Thyroid gland (tissue), 4 donors: Measurements from ENCODE around the gene WNT10A. TPM values are rescaled to one million over a fixed set of nuclear protein-coding genes. Genes with fewer than 3 reads are reported as not detected.

Source experiments
- DNase-seq, 2 donors: peaks; one replicate each; pipeline ENCODE4 v3.0.0-alpha.2; 2019
- H3K27ac ChIP-seq, 3 donors: fragments of 200-600 bp; sonication (generic); 1 replicate in 2 of 3; 2 replicates in 1 of 3; pipeline ENCODE4 v1.5.1; 2016 to 2019; ENCODE audit warnings: mild to moderate bottlenecking in 1 of 3, moderate library complexity in 1 of 3
- H3K27me3 ChIP-seq: fragments of 200-600 bp; sonication (generic); one replicate; pipeline ENCODE4 v1.5.1; 2019
- H3K36me3 ChIP-seq, 2 donors: fragments of 200-600 bp; sonication (generic); one replicate each; pipeline ENCODE4 v1.5.1; 2016 to 2019
- H3K4me1 ChIP-seq, 2 donors: fragments of 200-600 bp; sonication (generic); one replicate each; pipeline ENCODE4 v1.5.1; 2017 to 2019
- H3K4me3 ChIP-seq, 3 donors: fragments of 200-600 bp; sonication (generic); replicated peaks in 1 of 3; 1 replicate in 2 of 3; 2 replicates in 1 of 3; pipeline ENCODE4 v1.5.1; 2016; ENCODE audit warnings: mild to moderate bottlenecking in 1 of 3
- H3K9me3 ChIP-seq: fragments of 200-600 bp; sonication (generic); one replicate; pipeline ENCODE4 v1.5.1; 2017
- POLR2A ChIP-seq, 2 donors: fragments of 450-650 bp; IDR thresholded peaks; one replicate each; pipeline ENCODE4 v1.6.1; 2017; ENCODE audit warnings: antibody characterized with exemption in 2 of 2, mild to moderate bottlenecking in 2 of 2, moderate library complexity in 1 of 2
- WGBS, 2 donors: methylation state at CpG; one replicate each; pipeline ENCODE4 v1.1.5; 2017; 5-methylcytosine and 5-hydroxymethylcytosine counted together
- intact Hi-C: fragments of 100-400 bp; cut with DNase I; formaldehyde crosslinking; loops from one replicate; pipeline ENCODE4 v1.15.1; 2023
- total RNA-seq, 4 donors: library from RNA; depleted of rRNA; stranded (reverse); fragments of >200 nt; gene quantifications; one replicate each; pipeline ENCODE4 v1.2.3, GENCODE V29; 2016
- TF ChIP-seq, protein P1 (sequence below), 6 experiments: fragments of 200-600 bp in 3 of 6; fragments of 450-650 bp in 3 of 6; sonication (generic) in 3 of 6; IDR thresholded peaks; one replicate each; pipeline ENCODE4 v1.5.1; 2016 to 2019; ENCODE audit warnings: antibody characterized with exemption in 6 of 6, mild to moderate bottlenecking in 2 of 6, inconsistent platforms in 1 of 6, moderate library complexity in 1 of 6

WNT10A gene
- total RNA-seq, 4 donors from 2014 or later = 0.20 TPM; not detected in 3

- no peak for TF ChIP-seq POLR2A (IDR thresholded peaks at IDR 0.05)
- TF ChIP-seq, protein P1, sequence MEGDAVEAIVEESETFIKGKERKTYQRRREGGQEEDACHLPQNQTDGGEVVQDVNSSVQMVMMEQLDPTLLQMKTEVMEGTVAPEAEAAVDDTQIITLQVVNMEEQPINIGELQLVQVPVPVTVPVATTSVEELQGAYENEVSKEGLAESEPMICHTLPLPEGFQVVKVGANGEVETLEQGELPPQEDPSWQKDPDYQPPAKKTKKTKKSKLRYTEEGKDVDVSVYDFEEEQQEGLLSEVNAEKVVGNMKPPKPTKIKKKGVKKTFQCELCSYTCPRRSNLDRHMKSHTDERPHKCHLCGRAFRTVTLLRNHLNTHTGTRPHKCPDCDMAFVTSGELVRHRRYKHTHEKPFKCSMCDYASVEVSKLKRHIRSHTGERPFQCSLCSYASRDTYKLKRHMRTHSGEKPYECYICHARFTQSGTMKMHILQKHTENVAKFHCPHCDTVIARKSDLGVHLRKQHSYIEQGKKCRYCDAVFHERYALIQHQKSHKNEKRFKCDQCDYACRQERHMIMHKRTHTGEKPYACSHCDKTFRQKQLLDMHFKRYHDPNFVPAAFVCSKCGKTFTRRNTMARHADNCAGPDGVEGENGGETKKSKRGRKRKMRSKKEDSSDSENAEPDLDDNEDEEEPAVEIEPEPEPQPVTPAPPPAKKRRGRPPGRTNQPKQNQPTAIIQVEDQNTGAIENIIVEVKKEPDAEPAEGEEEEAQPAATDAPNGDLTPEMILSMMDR (IDR thresholded peaks at IDR 0.05) = no peak
- Histone ChIP-seq H3K4me3 (peak overlapping the region in 1 of 3 donors; percentile 28), H3K9me3 (no peaks in the 10 kb centered on the region), H3K27me3 (peaks cover 22% of the 10 kb centered on the region), H3K4me1 (peaks cover 7 to 19% of the 10 kb centered on the region in 2 donors), H3K27ac (no peak overlapping the region), H3K36me3 (no peaks in the 10 kb centered on the region)
- intact Hi-C loops = no loop called here
- 1 to 3% methylated on average over 28 to 42 of the region's 47 CpGs for WGBS, 2 donors
- DNase-seq = no peak
Measured at GRCh38 chr2:218859988-218860831, 20.4 kb upstream of the WNT10A start.

GRCh38 chr2:218860950-218861381 lies 19.7 kb upstream of the WNT10A start:
- no peak overlapping the region for H3K27ac ChIP-seq
- peak in 1 of 2 donors; percentile 24 for DNase-seq
- no peaks in the 10 kb centered on the region for H3K9me3 ChIP-seq
- H3K4me1 ChIP-seq = peaks cover 7 to 19% of the 10 kb centered on the region in 2 donors
- 2 to 4% methylated on average over 3 to 11 of the region's 21 CpGs for WGBS, 2 donors
- peaks cover 18% of the 10 kb centered on the region for H3K27me3 ChIP-seq
- H3K36me3 ChIP-seq = no peaks in the 10 kb centered on the region
- no peak overlapping the region for H3K4me3 ChIP-seq
- TF ChIP-seq POLR2A (IDR thresholded peaks at IDR 0.05) = no peak
- TF ChIP-seq, protein P1 (IDR thresholded peaks at IDR 0.05) = no peak
- intact Hi-C loops = no loop called here

DNA sequence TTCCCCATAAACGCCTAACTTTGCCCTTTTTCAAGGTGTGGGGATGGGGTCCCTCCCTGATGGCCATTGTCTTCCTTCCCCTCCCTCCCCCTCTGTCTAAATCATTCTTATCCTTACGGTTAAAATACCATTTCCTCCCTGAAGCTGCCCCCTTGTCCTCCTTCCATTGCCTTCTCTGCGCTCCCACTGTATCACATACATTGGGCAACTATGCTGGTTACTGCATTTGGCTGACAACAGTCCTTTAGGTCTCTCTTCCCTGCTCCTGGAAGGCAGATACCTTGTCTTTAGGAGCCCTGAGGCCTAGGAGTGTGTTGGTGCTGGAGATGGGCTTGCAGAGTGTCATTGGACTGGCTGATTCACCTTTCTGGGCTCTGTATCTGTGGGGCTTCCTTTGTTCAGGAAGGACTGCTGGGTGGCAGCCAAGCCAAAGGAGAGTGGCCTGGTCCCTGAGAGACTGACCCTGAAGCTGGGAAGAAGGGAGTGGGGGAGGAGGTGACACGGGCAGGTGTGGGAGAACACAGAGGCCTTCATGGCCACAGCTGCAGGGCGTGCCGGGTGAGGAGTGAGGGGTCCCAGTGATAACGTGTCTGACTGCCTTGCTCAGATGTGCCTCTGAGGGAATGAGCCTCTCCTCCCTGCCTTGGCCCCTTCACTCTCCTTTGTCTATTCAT lies 18.9 kb upstream of the WNT10A start:
- H3K27me3 ChIP-seq = peaks cover 18% of the 10 kb centered on the region
- intact Hi-C loops = no loop called here
- H3K27ac ChIP-seq = no peak overlapping the region
- TF ChIP-seq, protein P1 (IDR thresholded peaks at IDR 0.05) = no peak
- TF ChIP-seq POLR2A (IDR thresholded peaks at IDR 0.05) = no peak
- H3K9me3 ChIP-seq = no peaks in the 10 kb centered on the region
- 64 to 71% methylated on average over 7 of the region's 7 CpGs for WGBS, 2 donors
- no peak overlapping the region for H3K4me3 ChIP-seq
- DNase-seq = no peak
- H3K36me3 ChIP-seq = no peaks in the 10 kb centered on the region
- H3K4me1 ChIP-seq = peaks cover 7 to 19% of the 10 kb centered on the region in 2 donors

DNA sequence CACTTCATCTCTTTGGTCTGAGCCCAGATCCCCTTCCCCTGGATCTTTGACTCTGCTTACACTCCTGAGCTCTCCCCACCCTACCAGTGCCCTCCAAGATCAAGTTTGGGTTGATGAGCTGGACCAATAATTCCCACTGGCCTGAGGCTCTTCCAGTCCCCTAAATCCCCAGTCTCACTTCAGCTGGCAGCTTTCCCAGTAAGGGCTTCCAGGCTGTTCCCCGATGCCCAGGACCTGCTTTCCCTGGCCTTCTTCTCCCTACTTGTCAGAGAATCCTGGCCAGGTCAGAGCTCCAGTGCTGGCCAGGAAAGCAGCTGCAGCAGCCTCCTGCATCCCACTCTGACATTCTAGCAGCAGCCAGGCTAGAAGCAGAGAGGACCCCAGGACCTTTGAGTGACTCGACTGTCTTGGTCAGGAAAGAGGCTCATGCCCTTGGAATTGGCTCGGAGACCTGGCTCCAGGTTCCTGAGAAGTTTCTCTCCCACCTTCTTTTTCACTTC lies 17.6 kb upstream of the WNT10A start:
- 76 to 83% methylated on average over 3 of the region's 3 CpGs for WGBS, 2 donors
- TF ChIP-seq POLR2A (IDR thresholded peaks at IDR 0.05) = no peak
- TF ChIP-seq, protein P1 (IDR thresholded peaks at IDR 0.05) = no peak
- H3K27ac ChIP-seq = no peak overlapping the region
- intact Hi-C loops = no loop called here
- peaks cover 7 to 19% of the 10 kb centered on the region in 2 donors for H3K4me1 ChIP-seq
- no peak for DNase-seq
- no peaks in the 10 kb centered on the region for H3K36me3 ChIP-seq
- no peaks in the 10 kb centered on the region for H3K9me3 ChIP-seq
- H3K4me3 ChIP-seq = no peak overlapping the region
- peaks cover 18% of the 10 kb centered on the region for H3K27me3 ChIP-seq
